Mesenchymal stem cell (in vitro differentiated cells and primary cell): ENCODE results near the gene GPN2.

Experiments
- DNase-seq: peaks from one replicate; pipeline ENCODE4 v3.0.0-alpha.2; 2013
- H2AFZ ChIP-seq: one replicate; pipeline ENCODE4 v1.6.1; 2013; ENCODE audit warnings: low read depth, mild to moderate bottlenecking, control low read depth, inconsistent platforms, low read length, moderate library complexity
- H2AK5ac ChIP-seq: 2 replicates; pipeline ENCODE4 v1.6.1; 2013; ENCODE audit warnings: low read length, moderate library complexity, mild to moderate bottlenecking, inconsistent platforms; ENCODE audit not compliant: severe bottlenecking
- H2BK120ac ChIP-seq: one replicate; pipeline ENCODE4 v1.6.1; 2013; ENCODE audit warnings: low read depth, mild to moderate bottlenecking, inconsistent platforms, low read length, moderate library complexity
- H2BK12ac ChIP-seq, 2 experiments: one replicate each; pipeline ENCODE4 v1.6.1; 2013; ENCODE audit warnings: inconsistent platforms in 2 of 2, low read length in 2 of 2, mild to moderate bottlenecking in 2 of 2, moderate library complexity in 2 of 2, control low read depth in 1 of 2
- H2BK15ac ChIP-seq: one replicate; pipeline ENCODE4 v1.6.1; 2013; ENCODE audit warnings: mild to moderate bottlenecking, low read depth, inconsistent platforms; ENCODE audit not compliant: poor library complexity, severe bottlenecking
- H2BK5ac ChIP-seq: 2 replicates; pipeline ENCODE4 v1.6.1; 2013; ENCODE audit warnings: low read depth, mild to moderate bottlenecking, low read length, control low read depth, inconsistent platforms; ENCODE audit not compliant: poor library complexity, severe bottlenecking
- H3K14ac ChIP-seq, 2 experiments: one replicate each; pipeline ENCODE4 v1.6.1; 2013; ENCODE audit warnings: inconsistent platforms in 2 of 2, low read length in 2 of 2, control low read depth in 1 of 2, mild to moderate bottlenecking in 1 of 2, moderate library complexity in 1 of 2
- H3K18ac ChIP-seq, 2 experiments: one replicate each; pipeline ENCODE4 v1.6.1; 2013; ENCODE audit warnings: inconsistent platforms in 2 of 2, low read length in 2 of 2, control low read depth in 1 of 2, low read depth in 1 of 2, mild to moderate bottlenecking in 1 of 2
- H3K23ac ChIP-seq, 2 experiments: one replicate each; pipeline ENCODE4 v1.6.1; 2013; ENCODE audit warnings: inconsistent platforms in 2 of 2, low read length in 2 of 2, mild to moderate bottlenecking in 2 of 2, moderate library complexity in 2 of 2, control low read depth in 1 of 2
- H3K27ac ChIP-seq: 2 replicates; pipeline ENCODE4 v1.5.1; 2013; ENCODE audit warnings: mild to moderate bottlenecking, moderate library complexity, low read length, control low read depth, inconsistent platforms; ENCODE audit not compliant: poor library complexity, severe bottlenecking
- H3K27me3 ChIP-seq, 2 experiments: 2 replicates each; pipeline versions ENCODE4 v1.6.1 to v1.7.0; 2013; ENCODE audit warnings: low read length in 2 of 2, mild to moderate bottlenecking in 2 of 2, moderate library complexity in 2 of 2, control low read depth in 1 of 2, inconsistent platforms in 1 of 2; ENCODE audit not compliant: control insufficient read depth in 1 of 2, insufficient read depth in 1 of 2
- H3K36me3 ChIP-seq, 2 experiments: 2 replicates each; pipeline versions ENCODE4 v1.6.1 to v1.7.0; 2013; ENCODE audit warnings: low read length in 2 of 2, control low read depth in 1 of 2, inconsistent platforms in 1 of 2, low read depth in 1 of 2, mild to moderate bottlenecking in 1 of 2; ENCODE audit not compliant: insufficient read depth in 2 of 2, control insufficient read depth in 1 of 2
- H3K4ac ChIP-seq, 2 experiments: one replicate each; pipeline ENCODE4 v1.6.1; 2013; ENCODE audit warnings: inconsistent platforms in 2 of 2, low read length in 2 of 2, mild to moderate bottlenecking in 2 of 2, moderate library complexity in 2 of 2, control low read depth in 1 of 2, low read depth in 1 of 2
- H3K4me1 ChIP-seq: 2 replicates; pipeline ENCODE4 v1.6.1; 2013; ENCODE audit warnings: low read depth, low read length, control low read depth; ENCODE audit not compliant: control insufficient read depth, insufficient read depth
- H3K4me2 ChIP-seq: 2 replicates; pipeline ENCODE4 v1.6.1; 2013; ENCODE audit warnings: low read length, mild to moderate bottlenecking, inconsistent platforms; ENCODE audit not compliant: poor library complexity, severe bottlenecking
- H3K4me3 ChIP-seq, 2 experiments: 2 replicates each; pipeline versions ENCODE4 v1.5.1 to v1.7.0; 2013; ENCODE audit warnings: low read length in 2 of 2, mild to moderate bottlenecking in 2 of 2, control low read depth in 1 of 2, low read depth in 1 of 2; ENCODE audit not compliant: insufficient read depth in 1 of 2
- H3K79me1 ChIP-seq: replicated peaks from 2 replicates; pipeline ENCODE4 v1.6.1; 2013; ENCODE audit warnings: mild to moderate bottlenecking, control low read depth, low read length, inconsistent platforms; ENCODE audit not compliant: poor library complexity, severe bottlenecking
- H3K9ac ChIP-seq: 2 replicates; pipeline ENCODE4 v1.7.0; 2013; ENCODE audit warnings: mild to moderate bottlenecking, low read length, moderate library complexity
- H3K9me3 ChIP-seq: 2 replicates; pipeline ENCODE4 v1.7.0; 2013; ENCODE audit warnings: mild to moderate bottlenecking, low read length; ENCODE audit not compliant: control insufficient read depth
- H4K8ac ChIP-seq: one replicate; pipeline ENCODE4 v1.6.1; 2013; ENCODE audit warnings: inconsistent platforms, mild to moderate bottlenecking, low read length, moderate library complexity
- H4K91ac ChIP-seq: one replicate; pipeline ENCODE4 v1.6.1; 2013; ENCODE audit warnings: mild to moderate bottlenecking, low read length, inconsistent platforms
- WGBS: methylation state at CpG from one replicate; pipeline ENCODE4 v1.1.7; 2013; ENCODE audit warnings: mixed read lengths; 5-methylcytosine and 5-hydroxymethylcytosine counted together

GPN2 gene

GRCh38 chr1:26913754-26914619 is 23.9 kb upstream of the GPN2 start, which contains the start of gene NR0B2:
Gene NR0B2 (minus strand): TSS chr1:26913975. CDS start chr1:26913940, 35 bp downstream.
- no peak within 1 kb of the TSS for H3K14ac ChIP-seq
- DNase-seq, result no peak
- H3K27ac ChIP-seq, result no peak within 1 kb of the TSS
- H2BK12ac ChIP-seq, result no peak within 1 kb of the TSS
- no peak within 1 kb of the TSS for H2BK5ac ChIP-seq
- no peak within 1 kb of the TSS for H4K8ac ChIP-seq
- H3K23ac ChIP-seq, result no peak within 1 kb of the TSS
- no peaks in the 10 kb centered on the region for H3K79me1 ChIP-seq
- no peaks in the 10 kb centered on the region for H3K27me3 ChIP-seq
- peaks cover 9% of the 10 kb centered on the region for H3K4me1 ChIP-seq
- H4K91ac ChIP-seq, result no peak within 1 kb of the TSS
- H3K9ac ChIP-seq, result no peak within 1 kb of the TSS
- H3K18ac ChIP-seq, result no peak within 1 kb of the TSS
- H2AFZ ChIP-seq, result no peak within 1 kb of the TSS
- no peak within 1 kb of the TSS for H2BK15ac ChIP-seq
- H2BK120ac ChIP-seq, result no peak within 1 kb of the TSS
- H3K4ac ChIP-seq, result no peak within 1 kb of the TSS
- peaks cover 0 to 4% of the 10 kb centered on the region in 2 experiments for H3K36me3 ChIP-seq
- H3K4me3 ChIP-seq, result no peak within 1 kb of the TSS
- H3K9me3 ChIP-seq, result no peaks in the 10 kb centered on the region
- no peak within 1 kb of the TSS for H2AK5ac ChIP-seq
- WGBS, result 92% methylated on average over 16 of the region's 16 CpGs
- no peak within 1 kb of the TSS for H3K4me2 ChIP-seq

- Histone ChIP-seq H2BK15ac (no peak overlapping the region), H3K4me1 (peaks cover 9% of the 10 kb centered on the region), H3K23ac (no peak overlapping the region), H3K18ac (no peak overlapping the region), H3K4me3 (no peak overlapping the region), H2AK5ac (no peak overlapping the region), H4K91ac (no peak overlapping the region), H3K4me2 (no peak overlapping the region), H2BK120ac (no peak overlapping the region), H3K4ac (no peak overlapping the region), H3K14ac (no peak overlapping the region), H3K79me1 (no peaks in the 10 kb centered on the region), H2BK5ac (no peak overlapping the region), H4K8ac (no peak overlapping the region), H3K9ac (no peak overlapping the region), H3K9me3 (no peaks in the 10 kb centered on the region), H3K27me3 (no peaks in the 10 kb centered on the region), H2AFZ (no peak overlapping the region), H3K36me3 (peaks cover 0 to 4% of the 10 kb centered on the region in 2 experiments), H3K27ac (no peak overlapping the region), H2BK12ac (no peak overlapping the region)
- WGBS, result 88% methylated on average over 5 of the region's 5 CpGs
- DNase-seq, result no peak
Measured at GRCh38 chr1:26913389-26913753, 23.3 kb upstream of the GPN2 start.

GRCh38 chr1:26912147-26912490 is 22.0 kb upstream of the GPN2 start:
- H3K14ac ChIP-seq, result no peak overlapping the region
- no peaks in the 10 kb centered on the region for H3K9me3 ChIP-seq
- H3K18ac ChIP-seq, result no peak overlapping the region
- H3K4ac ChIP-seq, result no peak overlapping the region
- no peak overlapping the region for H3K23ac ChIP-seq
- no peak overlapping the region for H3K27ac ChIP-seq
- no peak overlapping the region for H2BK15ac ChIP-seq
- no peak overlapping the region for H2BK12ac ChIP-seq
- no peak overlapping the region for H2AFZ ChIP-seq
- no peak overlapping the region for H2BK120ac ChIP-seq
- no peak overlapping the region for H2BK5ac ChIP-seq
- H4K91ac ChIP-seq, result no peak overlapping the region
- H4K8ac ChIP-seq, result no peak overlapping the region
- H3K4me1 ChIP-seq, result peaks cover 12% of the 10 kb centered on the region
- H3K79me1 ChIP-seq, result no peaks in the 10 kb centered on the region
- no peak overlapping the region for H3K9ac ChIP-seq
- H3K4me3 ChIP-seq, result no peak overlapping the region
- no peaks in the 10 kb centered on the region for H3K27me3 ChIP-seq
- no peak overlapping the region for H3K4me2 ChIP-seq
- DNase-seq, result no peak
- peaks cover 0 to 4% of the 10 kb centered on the region in 2 experiments for H3K36me3 ChIP-seq
- WGBS, result no CpG with 5 or more reads among the region's 2 CpGs
- H2AK5ac ChIP-seq, result no peak overlapping the region

- Histone ChIP-seq H2BK12ac (no peak overlapping the region), H2AFZ (no peak overlapping the region), H3K4me3 (no peak overlapping the region), H4K8ac (no peak overlapping the region), H3K4ac (no peak overlapping the region), H2BK5ac (no peak overlapping the region), H3K9me3 (no peaks in the 10 kb centered on the region), H3K18ac (no peak overlapping the region), H3K9ac (no peak overlapping the region), H3K4me1 (peaks cover 12% of the 10 kb centered on the region), H2BK120ac (no peak overlapping the region), H4K91ac (no peak overlapping the region), H3K79me1 (no peaks in the 10 kb centered on the region), H3K27me3 (no peaks in the 10 kb centered on the region), H3K23ac (no peak overlapping the region), H2AK5ac (peak overlapping the region; percentile 14), H2BK15ac (no peak overlapping the region), H3K4me2 (no peak overlapping the region), H3K14ac (no peak overlapping the region), H3K27ac (no peak overlapping the region), H3K36me3 (peaks cover 0 to 4% of the 10 kb centered on the region in 2 experiments)
- WGBS, result 90% methylated on average over 7 of the region's 8 CpGs
- no peak for DNase-seq
Measured at GRCh38 chr1:26911399-26912146, 21.5 kb upstream of the GPN2 start.
